Mammary epithelial cell (primary cell): Measurements from ENCODE around the gene ENTREP3.

ENCODE experiments used
- CTCF ChIP-seq, 2 donors: IDR thresholded peaks in 1 of 2; conservative IDR thresholded peaks in 1 of 2; 2 replicates each; pipeline ENCODE4 v1.5.1; 2011 to 2012; ENCODE audit warnings: inconsistent platforms in 2 of 2, low read length in 2 of 2, mild to moderate bottlenecking in 2 of 2, control low read depth in 1 of 2, low read depth in 1 of 2; ENCODE audit not compliant: insufficient read depth in 1 of 2; ENCODE audit errors: extremely low read depth in 1 of 2
- EZH2 ChIP-seq: IDR thresholded peaks from 2 replicates; pipeline ENCODE4 v1.6.1; 2012; ENCODE audit warnings: low read length, inconsistent platforms, borderline replicate concordance

GRCh38 chr1:155208541-155209311, 46.6 kb downstream of the ENTREP3 start, which contains the start of gene MTX1:
- TF ChIP-seq CTCF (conservative IDR thresholded peaks at IDR 0.05 in 1 of 2, IDR thresholded peaks at IDR 0.05 in 1 of 2; ENCODE audit: extremely low read depth in 1 of 2, insufficient read depth in 1 of 2, low read depth in 1 of 2, low read length in 2 of 2) (no peak), EZH2 (no peak)
